Astrocyte (in vitro differentiated cells and primary cell): ENCODE results near the gene RBM11. TPM values are rescaled to one million over a fixed set of nuclear protein-coding genes. Genes with fewer than 3 reads are reported as not detected.

Source experiments
- DNase-seq: peaks from one replicate; pipeline ENCODE4 v3.0.0-alpha.2; 2010; ENCODE audit warnings: low read depth
- FAIRE-seq: peaks from 2 replicates; lab custom pipeline; 2011; peaks lifted over from hg19 to GRCh38; lab: Jason Lieb, UNC
- H2AFZ ChIP-seq: 2 replicates; pipeline ENCODE4 v1.6.0; 2012; ENCODE audit warnings: low read depth, low read length, inconsistent platforms
- H3K27ac ChIP-seq: 2 replicates; pipeline ENCODE4 v1.5.1; 2011; ENCODE audit warnings: low read depth, low read length, inconsistent platforms
- H3K27me3 ChIP-seq: 2 replicates; pipeline ENCODE4 v1.6.0; 2011; ENCODE audit warnings: low read length, inconsistent platforms; ENCODE audit not compliant: insufficient read depth
- H3K36me3 ChIP-seq: 2 replicates; pipeline ENCODE4 v1.5.1; 2011; ENCODE audit warnings: low read length, inconsistent platforms; ENCODE audit not compliant: insufficient read depth
- H3K4me1 ChIP-seq: 2 replicates; pipeline ENCODE4 v1.5.1; 2011; ENCODE audit warnings: low read length, inconsistent platforms; ENCODE audit not compliant: insufficient read depth
- H3K4me2 ChIP-seq: 2 replicates; pipeline ENCODE4 v1.6.0; 2012; ENCODE audit warnings: low read length, inconsistent platforms
- H3K4me3 ChIP-seq: 2 replicates; pipeline ENCODE4 v1.5.1; 2011; ENCODE audit warnings: low read depth, mild to moderate bottlenecking, low read length, inconsistent platforms; ENCODE audit not compliant: insufficient read depth
- H3K79me2 ChIP-seq: 2 replicates; pipeline ENCODE4 v1.6.0; 2012; ENCODE audit warnings: mild to moderate bottlenecking, low read length, inconsistent platforms; ENCODE audit not compliant: insufficient read depth
- H3K9ac ChIP-seq: 2 replicates; pipeline ENCODE4 v1.6.0; 2012; ENCODE audit warnings: mild to moderate bottlenecking, low read length, inconsistent platforms
- H3K9me3 ChIP-seq: 2 replicates; pipeline ENCODE4 v1.5.1; 2012; ENCODE audit warnings: low read depth, mild to moderate bottlenecking, low read length, inconsistent platforms; ENCODE audit not compliant: insufficient read depth
- H4K20me1 ChIP-seq: 2 replicates; pipeline ENCODE4 v1.6.0; 2012; ENCODE audit warnings: low read length, inconsistent platforms; ENCODE audit not compliant: insufficient read depth
- H3K27ac Mint-ChIP-seq: one replicate; pipeline ENCODE4 v1.8.0; 2021; ENCODE audit warnings: mild to moderate bottlenecking, mixed read lengths; ENCODE audit not compliant: unreplicated experiment
- H3K27me3 Mint-ChIP-seq: one replicate; pipeline ENCODE4 v1.8.0; 2021; ENCODE audit warnings: low read depth, mixed read lengths; ENCODE audit not compliant: unreplicated experiment
- H3K36me3 Mint-ChIP-seq: one replicate; pipeline ENCODE4 v1.8.0; 2021; ENCODE audit warnings: low read depth, mixed read lengths; ENCODE audit not compliant: unreplicated experiment
- H3K4me1 Mint-ChIP-seq: one replicate; pipeline ENCODE4 v1.8.0; 2021; ENCODE audit warnings: low read depth, mixed read lengths; ENCODE audit not compliant: unreplicated experiment
- H3K4me3 Mint-ChIP-seq: one replicate; pipeline ENCODE4 v1.8.0; 2021; ENCODE audit warnings: mild to moderate bottlenecking, moderate library complexity, mixed read lengths; ENCODE audit not compliant: unreplicated experiment
- H3K9me3 Mint-ChIP-seq: one replicate; pipeline ENCODE4 v1.8.0; 2021; ENCODE audit warnings: mild to moderate bottlenecking, mixed read lengths; ENCODE audit not compliant: unreplicated experiment
- EZH2 ChIP-seq: IDR thresholded peaks from 2 replicates; pipeline ENCODE4 v1.6.1; 2012; ENCODE audit warnings: mild to moderate bottlenecking, low read length, inconsistent platforms; ENCODE audit not compliant: insufficient read depth
- total RNA-seq: library from RNA; stranded (reverse); gene quantifications from 2 replicates; pipeline ENCODE4 v1.2.1, GENCODE V29; 2021
- TF ChIP-seq, protein P1 (sequence below): IDR thresholded peaks from 2 replicates; pipeline ENCODE4 v1.5.1; 2011; ENCODE audit warnings: low read depth, mild to moderate bottlenecking, inconsistent platforms, low read length, moderate library complexity; ENCODE audit not compliant: insufficient read depth

RBM11 gene
- total RNA-seq, 1 donor from 2014 or later: 3.4 TPM

GRCh38 chr21:14239281-14239680 lies 23.3 kb downstream of the RBM11 start:
- DNase-seq (no peak), FAIRE-seq (no peak)
- Histone ChIP-seq H3K9me3 (peaks cover 2% of the 10 kb centered on the region), H2AFZ (no peak overlapping the region), H3K36me3 (no peaks in the 10 kb centered on the region), H3K27me3 (no peaks in the 10 kb centered on the region), H3K79me2 (no peaks in the 10 kb centered on the region), H4K20me1 (no peaks in the 10 kb centered on the region), H3K9ac (no peak overlapping the region), H3K4me3 (no peak overlapping the region), H3K4me1 (no peaks in the 10 kb centered on the region), H3K27ac (no peak overlapping the region), H3K4me2 (no peak overlapping the region)
- Mint-ChIP-seq H3K4me1 (no peaks in the 10 kb centered on the region), H3K27ac (no peak overlapping the region), H3K9me3 (no peaks in the 10 kb centered on the region), H3K27me3 (no peaks in the 10 kb centered on the region), H3K36me3 (no peaks in the 10 kb centered on the region), H3K4me3 (no peak overlapping the region)
- no peak for TF ChIP-seq EZH2
- TF ChIP-seq, protein P1, sequence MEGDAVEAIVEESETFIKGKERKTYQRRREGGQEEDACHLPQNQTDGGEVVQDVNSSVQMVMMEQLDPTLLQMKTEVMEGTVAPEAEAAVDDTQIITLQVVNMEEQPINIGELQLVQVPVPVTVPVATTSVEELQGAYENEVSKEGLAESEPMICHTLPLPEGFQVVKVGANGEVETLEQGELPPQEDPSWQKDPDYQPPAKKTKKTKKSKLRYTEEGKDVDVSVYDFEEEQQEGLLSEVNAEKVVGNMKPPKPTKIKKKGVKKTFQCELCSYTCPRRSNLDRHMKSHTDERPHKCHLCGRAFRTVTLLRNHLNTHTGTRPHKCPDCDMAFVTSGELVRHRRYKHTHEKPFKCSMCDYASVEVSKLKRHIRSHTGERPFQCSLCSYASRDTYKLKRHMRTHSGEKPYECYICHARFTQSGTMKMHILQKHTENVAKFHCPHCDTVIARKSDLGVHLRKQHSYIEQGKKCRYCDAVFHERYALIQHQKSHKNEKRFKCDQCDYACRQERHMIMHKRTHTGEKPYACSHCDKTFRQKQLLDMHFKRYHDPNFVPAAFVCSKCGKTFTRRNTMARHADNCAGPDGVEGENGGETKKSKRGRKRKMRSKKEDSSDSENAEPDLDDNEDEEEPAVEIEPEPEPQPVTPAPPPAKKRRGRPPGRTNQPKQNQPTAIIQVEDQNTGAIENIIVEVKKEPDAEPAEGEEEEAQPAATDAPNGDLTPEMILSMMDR: no peak

GRCh38 chr21:14241297-14241696 lies 25.3 kb downstream of the RBM11 start:
- H3K36me3 Mint-ChIP-seq: no peaks in the 10 kb centered on the region
- H3K9me3 Mint-ChIP-seq: no peaks in the 10 kb centered on the region
- H3K27me3 Mint-ChIP-seq: no peaks in the 10 kb centered on the region
- FAIRE-seq (no peak), DNase-seq (no peak)
- H2AFZ ChIP-seq: no peak overlapping the region
- H3K9me3 ChIP-seq: no peaks in the 10 kb centered on the region
- no peak overlapping the region for H3K4me3 Mint-ChIP-seq
- H4K20me1 ChIP-seq: no peaks in the 10 kb centered on the region
- H3K79me2 ChIP-seq: no peaks in the 10 kb centered on the region
- no peaks in the 10 kb centered on the region for H3K4me1 Mint-ChIP-seq
- H3K27ac Mint-ChIP-seq: no peak overlapping the region
- H3K27ac ChIP-seq: no peak overlapping the region
- no peak overlapping the region for H3K4me3 ChIP-seq
- no peaks in the 10 kb centered on the region for H3K36me3 ChIP-seq
- TF ChIP-seq, protein P1: no peak
- TF ChIP-seq EZH2: no peak
- no peaks in the 10 kb centered on the region for H3K4me1 ChIP-seq
- H3K27me3 ChIP-seq: no peaks in the 10 kb centered on the region
- H3K9ac ChIP-seq: no peak overlapping the region
- no peak overlapping the region for H3K4me2 ChIP-seq

DNA sequence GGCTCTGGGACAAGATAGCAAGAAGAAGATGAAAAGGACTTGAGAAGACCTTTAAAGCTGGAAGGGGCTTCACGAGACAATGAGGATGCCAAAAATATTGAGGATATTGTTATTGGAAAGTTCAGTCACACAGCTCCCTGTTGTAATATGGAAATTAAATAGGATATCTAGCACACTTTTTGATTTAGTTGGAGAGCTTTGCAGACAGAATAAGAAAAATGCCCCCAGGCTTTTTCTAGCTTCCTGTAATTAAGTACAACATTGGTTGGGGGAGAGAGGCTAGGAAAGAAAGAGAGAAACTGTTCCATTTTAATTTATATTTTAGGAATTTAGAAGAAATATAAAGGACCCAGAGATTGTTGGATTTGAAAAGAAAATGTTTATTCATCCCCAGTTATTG lies 27.5 kb downstream of the RBM11 start:
- Histone ChIP-seq H3K9ac (no peak overlapping the region), H3K79me2 (no peaks in the 10 kb centered on the region), H3K4me2 (no peak overlapping the region), H3K27me3 (no peaks in the 10 kb centered on the region), H3K4me3 (no peak overlapping the region), H2AFZ (no peak overlapping the region), H4K20me1 (no peaks in the 10 kb centered on the region), H3K27ac (no peak overlapping the region), H3K9me3 (no peaks in the 10 kb centered on the region), H3K4me1 (no peaks in the 10 kb centered on the region), H3K36me3 (no peaks in the 10 kb centered on the region)
- no peak for DNase-seq
- TF ChIP-seq EZH2: no peak
- TF ChIP-seq, protein P1: no peak
- Mint-ChIP-seq H3K4me3 (no peak overlapping the region), H3K4me1 (no peaks in the 10 kb centered on the region), H3K36me3 (no peaks in the 10 kb centered on the region), H3K9me3 (no peaks in the 10 kb centered on the region), H3K27ac (no peak overlapping the region), H3K27me3 (no peaks in the 10 kb centered on the region)
- FAIRE-seq: no peak
